Myocyte (in vitro differentiated cells): ENCODE data around the gene TCAIM. TPM values are rescaled to one million over a fixed set of nuclear protein-coding genes. Genes with fewer than 3 reads are reported as not detected.

Experiments
- DNase-seq: peaks from one replicate; pipeline ENCODE4 v3.0.0-alpha.2; 2012; ENCODE audit warnings: low read depth
- total RNA-seq: library from RNA; depleted of rRNA; stranded (reverse); fragments of >200 nt; gene quantifications from 2 replicates; pipeline ENCODE4 v1.2.3, GENCODE V29; 2014

TCAIM gene
- total RNA-seq, 1 donor from 2014 or later, result 60.9 TPM

DNA sequence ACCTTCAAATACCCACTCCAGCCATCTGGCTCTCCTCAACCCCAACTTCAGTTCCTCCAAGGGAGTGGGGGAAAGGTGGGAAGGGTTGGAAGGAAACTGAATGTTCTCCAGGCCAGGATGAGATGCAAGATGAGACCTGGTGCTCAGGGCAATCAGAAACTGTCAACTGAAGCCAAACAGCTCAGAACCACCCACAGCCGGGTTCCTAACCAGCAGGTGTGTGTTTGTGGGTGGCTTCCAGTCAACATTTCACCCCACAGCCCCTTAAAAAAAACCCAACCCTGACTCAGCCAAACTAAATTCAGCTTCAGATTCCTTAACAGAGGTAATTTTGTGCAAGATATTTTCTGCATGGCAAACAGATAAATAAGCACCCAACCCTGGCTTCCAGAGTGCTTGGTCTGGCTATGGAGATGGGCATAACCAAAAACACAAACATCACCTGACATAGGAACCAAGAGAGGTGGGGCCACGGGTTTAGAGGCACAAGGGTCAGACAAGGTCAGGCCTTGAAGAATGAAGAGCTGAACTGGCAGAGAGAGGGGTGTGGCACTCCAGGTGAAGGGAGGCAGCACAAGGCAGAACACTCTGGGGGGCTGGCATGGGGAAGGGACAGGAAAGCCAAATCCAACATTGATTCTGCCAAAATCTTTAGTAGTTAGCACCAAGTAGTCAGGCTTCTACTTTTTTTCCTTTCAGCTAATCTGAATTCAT, 104.2 kb downstream of the TCAIM start:
- DNase-seq, result peak; percentile 49

DNA sequence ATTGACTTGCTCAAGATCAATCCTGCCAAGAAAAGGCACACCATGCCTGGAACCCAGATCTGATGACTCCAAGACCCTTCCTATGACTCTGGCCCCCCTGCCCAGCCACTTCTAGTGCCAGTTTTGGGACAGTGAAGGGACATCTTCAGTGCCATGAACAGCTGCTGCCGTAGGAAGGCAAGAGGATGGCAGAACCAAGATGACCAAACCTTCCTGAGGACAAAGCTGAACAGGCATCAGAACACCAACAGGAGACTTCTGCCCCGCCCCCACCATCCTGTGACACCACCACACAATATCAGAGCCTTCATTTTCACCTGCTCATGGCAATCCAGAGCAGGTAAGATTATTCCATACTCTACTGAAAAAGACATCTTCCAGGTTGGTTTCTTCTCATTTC, 105.9 kb downstream of the TCAIM start:
- no peak for DNase-seq

DNA sequence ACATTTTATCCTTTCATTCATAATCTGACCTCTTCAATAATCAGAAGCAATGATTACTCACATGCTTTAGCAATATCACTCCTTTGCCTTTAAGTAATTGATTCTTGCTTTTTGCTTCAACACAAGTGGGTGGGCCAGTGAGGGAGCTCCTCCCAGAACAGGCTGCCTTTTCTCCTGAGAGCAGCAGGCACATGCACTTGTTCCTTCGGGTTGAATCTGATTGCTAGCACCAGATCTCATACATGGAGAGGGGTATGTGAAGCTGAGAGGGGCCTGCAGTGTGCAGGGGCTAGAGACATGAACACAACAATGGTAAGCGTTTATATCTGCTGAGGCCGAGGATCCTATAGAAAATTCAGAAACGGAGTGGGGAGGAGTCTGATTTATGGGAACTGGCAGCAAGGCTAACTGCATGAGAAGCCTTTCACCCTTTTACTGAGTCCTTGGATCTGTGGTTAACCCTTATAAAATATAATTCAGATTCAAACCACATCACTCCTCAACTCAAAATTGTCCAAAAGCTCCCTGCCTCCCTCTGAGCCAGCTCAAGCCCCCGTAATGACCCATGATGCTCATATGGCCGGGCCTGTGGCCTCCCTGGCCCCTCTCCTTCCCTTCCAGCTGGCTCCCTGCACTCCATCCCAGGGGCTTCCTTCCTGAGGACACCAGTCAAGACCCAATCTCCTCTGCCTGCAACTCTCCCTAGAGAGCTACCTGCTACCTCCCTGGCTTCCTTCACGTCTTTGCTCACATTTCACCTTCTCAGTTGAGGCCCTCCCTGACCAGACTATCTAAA, 106.5 kb downstream of the TCAIM start:
- DNase-seq, result no peak

DNA sequence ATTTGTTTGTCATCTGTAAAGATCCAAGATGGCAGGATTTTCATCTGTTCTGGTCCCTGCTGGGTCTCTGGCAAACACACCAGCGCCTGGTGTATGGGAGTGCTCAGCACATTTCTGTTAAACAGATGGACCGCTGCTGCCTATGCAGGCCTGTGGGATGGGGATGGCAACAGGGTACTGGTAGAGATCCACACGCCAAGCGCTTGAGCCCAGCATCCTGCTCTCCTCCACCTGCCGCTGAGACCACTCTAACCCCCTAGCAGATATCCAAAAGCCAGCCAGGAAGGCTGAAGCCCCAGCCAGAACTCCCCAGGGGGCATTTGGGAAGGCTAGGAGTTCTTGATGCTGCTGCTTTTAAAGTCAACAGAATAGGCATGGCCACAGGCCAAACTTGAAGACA, 107.2 kb downstream of the TCAIM start:
- DNase-seq, result no peak

DNA sequence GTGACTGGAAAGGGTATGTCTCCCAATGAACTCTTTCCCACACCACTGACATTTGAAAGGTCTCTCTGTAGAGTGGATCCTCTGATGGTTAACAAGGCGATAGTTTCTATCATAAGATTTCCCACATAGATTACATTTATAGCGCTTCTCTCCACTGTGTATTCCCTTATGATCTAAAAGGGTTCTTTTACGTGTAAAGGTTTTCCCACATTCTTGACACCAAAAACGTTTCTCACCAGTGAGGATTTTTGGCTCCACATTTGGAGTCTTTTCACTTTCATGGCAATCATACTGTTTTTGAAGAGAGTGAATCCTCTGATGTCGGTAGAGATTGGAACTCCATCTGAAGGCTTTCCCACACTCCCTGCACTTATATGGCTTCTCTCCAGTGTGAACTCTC, 108.4 kb downstream of the TCAIM start:
- no peak for DNase-seq

DNA sequence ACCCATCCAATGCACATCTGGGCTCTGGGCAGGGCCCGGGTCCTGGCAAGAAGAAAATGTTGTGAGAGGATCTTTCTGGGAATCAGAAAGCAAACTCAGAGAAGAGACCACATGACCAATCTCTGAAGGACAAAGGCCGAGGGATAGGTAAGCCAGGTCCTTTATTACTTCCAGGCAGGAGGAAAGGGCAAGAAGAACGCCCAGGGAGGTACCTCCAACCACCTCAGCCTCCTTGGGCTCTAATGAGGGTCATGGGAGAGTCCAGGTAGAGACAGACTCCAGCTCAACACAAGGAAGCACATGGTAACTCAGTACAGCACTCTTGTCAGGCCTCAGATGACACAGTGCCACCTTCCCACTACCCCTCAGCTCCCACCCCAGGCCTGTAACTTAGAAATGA, 112.9 kb downstream of the TCAIM start:
- DNase-seq, result no peak

DNA sequence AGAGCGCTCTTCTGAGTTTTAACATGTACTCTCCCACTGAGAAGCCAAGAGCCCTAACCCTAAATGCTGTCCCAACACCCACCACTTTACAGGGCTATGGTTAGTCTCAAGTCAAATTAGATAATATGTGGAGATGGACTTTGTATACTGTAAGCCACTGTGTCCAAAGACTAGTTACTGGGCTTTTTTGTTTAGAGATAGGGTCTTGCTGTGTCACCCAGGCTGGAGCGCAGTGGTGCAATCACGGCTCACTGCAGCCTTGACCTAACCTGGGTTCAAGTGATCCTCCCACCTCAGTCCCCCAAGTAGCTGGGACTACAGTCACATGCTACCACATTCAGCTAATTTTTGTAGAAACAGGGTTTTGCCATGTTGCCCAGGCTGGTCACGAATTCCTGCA, 115.7 kb downstream of the TCAIM start:
- no peak for DNase-seq

DNA sequence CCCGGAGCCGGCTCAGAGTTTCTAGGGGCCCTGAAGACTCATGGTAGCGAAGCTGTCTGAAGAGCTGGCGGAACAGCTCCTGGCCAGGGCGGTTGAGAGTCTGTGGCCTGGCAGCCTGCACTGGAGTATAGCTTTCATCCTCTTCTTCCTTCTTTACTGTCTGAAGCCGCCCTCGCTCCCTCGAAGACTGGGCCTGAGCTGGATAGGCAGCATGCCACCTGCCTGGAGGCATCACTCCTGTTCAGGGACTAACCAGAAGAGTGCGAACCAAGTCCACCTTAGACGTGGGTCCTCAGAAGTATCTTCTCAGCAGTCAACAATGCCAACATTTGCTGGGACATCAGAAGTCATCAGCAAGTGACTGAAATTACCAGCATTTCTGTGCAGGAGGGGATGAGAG, 116.8 kb downstream of the TCAIM start:
- no peak for DNase-seq

Other genes starting within 250 kb of the TCAIM start
- gene TOPAZ1, start 96.9 kb upstream of the TCAIM start, total RNA-seq, result not detected in 2 replicates
- gene ZNF445, start 138.9 kb downstream of the TCAIM start, total RNA-seq, result 8.6 and 10.4 TPM in 2 replicates
- 8.8 and 8.9 TPM in 2 replicates for gene ZKSCAN7, start 216.4 kb downstream of the TCAIM start, total RNA-seq
- gene ZNF660, start 246.2 kb downstream of the TCAIM start, total RNA-seq, result 1.8 and 2.1 TPM in 2 replicates